Stomach (tissue), 9 donors: ENCODE data around the gene NCS1. TPM values are rescaled to one million over a fixed set of nuclear protein-coding genes. Genes with fewer than 3 reads are reported as not detected.

ENCODE experiments used
- DNase-seq, 2 donors: peaks; one replicate each; pipeline versions ENCODE4 v3.0.0 to v3.0.0-alpha.2; 2013 to 2019
- H3K27ac ChIP-seq, 5 donors: fragments of 200-600 bp in 4 of 5; sonication (generic) in 4 of 5; one replicate each; pipeline ENCODE4 v1.5.1; 2013 to 2019; ENCODE audit warnings: mild to moderate bottlenecking in 1 of 5, moderate library complexity in 1 of 5
- H3K27me3 ChIP-seq, 3 donors: fragments of 200-600 bp; sonication (generic); one replicate each; pipeline ENCODE4 v1.5.1; 2017 to 2019; ENCODE audit warnings: mixed run types in 1 of 3
- H3K36me3 ChIP-seq, 4 donors: fragments of 200-600 bp; sonication (generic); 1 replicate in 3 of 4; 2 replicates in 1 of 4; pipeline ENCODE4 v1.5.1; 2016 to 2019
- H3K4me1 ChIP-seq, 4 donors: fragments of 200-600 bp; sonication (generic); one replicate each; pipeline ENCODE4 v1.5.1; 2016 to 2019
- H3K4me3 ChIP-seq, 4 donors: fragments of 200-600 bp; sonication (generic) in 3 of 4; one replicate each; pipeline ENCODE4 v1.5.1; 2016 to 2019; ENCODE audit warnings: mild to moderate bottlenecking in 1 of 4
- H3K9me3 ChIP-seq, 4 donors: fragments of 200-600 bp; sonication (generic); one replicate each; pipeline ENCODE4 v1.5.1; 2016 to 2019
- EP300 ChIP-seq: sonication (generic); formaldehyde crosslinking; IDR thresholded peaks from one replicate; pipeline ENCODE4 v1.6.1; 2017; ENCODE audit warnings: antibody characterized with exemption
- POLR2A ChIP-seq, 4 donors: fragments of 450-650 bp; IDR thresholded peaks; one replicate each; pipeline ENCODE4 v1.6.1; 2016; ENCODE audit warnings: antibody characterized with exemption in 4 of 4, control low read depth in 2 of 4, mild to moderate bottlenecking in 1 of 4, moderate library complexity in 1 of 4
- POLR2AphosphoS5 ChIP-seq, 3 donors: sonication (generic); formaldehyde crosslinking; IDR thresholded peaks; one replicate each; pipeline ENCODE4 v1.6.1; 2016; ENCODE audit warnings: antibody characterized with exemption in 3 of 3
- WGBS, 5 donors: extraction: QIAGEN DNeasy Blood & Tissue Kit in 3 of 5; methylation state at CpG; one replicate each; pipeline versions ENCODE4 v1.1.5 to v1.1.7; 2013 to 2018; 5-methylcytosine and 5-hydroxymethylcytosine counted together
- intact Hi-C: fragments of 100-400 bp; cut with DNase I; formaldehyde crosslinking; loops from one replicate; pipeline ENCODE4 v1.15.1; 2023; ENCODE audit warnings: low total_unique reads
- polyA plus RNA-seq, 3 donors: library from polyadenylated mRNA; stranded (reverse); fragments of 200-250 nt; gene quantifications; one replicate each; pipeline ENCODE4 v1.2.3, GENCODE V29; 2013
- total RNA-seq, 5 donors: library from RNA; depleted of rRNA; stranded (reverse); fragments of >200 nt; gene quantifications; one replicate each; pipeline versions ENCODE4 v1.1.0 to v1.2.3, GENCODE V29; 2014 to 2016
- TF ChIP-seq, protein P1 (sequence below), 7 experiments: fragments of 450-650 bp in 4 of 7; fragments of 200-600 bp in 3 of 7; sonication (generic) in 3 of 7; IDR thresholded peaks; one replicate each; pipeline ENCODE4 v1.5.1; 2016 to 2019; ENCODE audit warnings: antibody characterized with exemption in 7 of 7, control low read depth in 2 of 7, mild to moderate bottlenecking in 1 of 7
- donor health status: healthy with polysubstance abuse.
- donor health status: Bipolar disorder and iron deficiency.
- donor health status: healthy.

NCS1 gene
- total and polyA plus RNA-seq, 8 donors: 3.2 to 50.0 (median 16.6) TPM

DNA sequence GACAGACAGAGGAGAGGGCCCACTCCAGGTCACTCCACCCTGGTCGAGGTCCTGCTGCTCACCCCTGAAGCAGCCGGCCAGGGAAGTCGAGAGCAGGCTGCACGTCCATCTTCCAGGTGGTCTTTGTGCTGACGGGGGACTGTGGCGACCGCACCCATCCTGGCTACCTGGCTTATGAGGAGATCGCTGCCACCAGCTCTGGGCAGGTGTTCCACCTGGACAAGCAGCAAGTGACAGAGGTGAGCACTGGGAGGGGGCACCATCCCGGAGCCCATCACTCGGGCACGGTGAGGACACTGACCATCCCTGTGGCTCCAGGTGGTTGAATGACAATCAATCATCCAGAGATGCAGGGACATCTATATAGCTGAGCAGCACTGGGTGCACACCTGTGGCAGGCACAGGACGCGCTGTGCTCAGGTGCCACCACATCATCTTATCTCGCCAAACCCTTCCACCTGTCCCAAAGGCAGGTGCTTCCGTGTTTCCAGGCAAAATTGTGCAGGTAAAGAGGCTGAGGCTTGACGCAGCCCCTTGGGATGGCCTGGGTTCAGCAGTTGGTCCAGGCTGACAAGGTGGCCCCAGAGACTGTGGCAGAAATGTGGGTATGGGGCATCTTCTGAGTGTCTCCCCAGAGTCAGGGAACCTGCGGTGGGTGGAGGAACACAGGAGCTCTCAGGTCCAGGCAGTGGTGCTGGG is 114.0 kb downstream of the NCS1 start:
- WGBS, 5 donors: 76 to 86% (median 83%) methylated on average over 9 to 17 of the region's 17 CpGs
- Histone ChIP-seq H3K4me3 (no peak overlapping the region), H3K36me3 (no peaks in the 10 kb centered on the region), H3K4me1 (peaks cover 0 to 32% (median 15%) of the 10 kb centered on the region in 4 donors), H3K27ac (peak overlapping the region in 2 of 5 donors; percentile 12 to 49), H3K27me3 (peaks cover 0 to 54% (median 13%) of the 10 kb centered on the region in 3 donors), H3K9me3 (no peaks in the 10 kb centered on the region)
- TF ChIP-seq EP300: no peak
- TF ChIP-seq POLR2AphosphoS5 (IDR thresholded peaks at IDR 0.05): no peak
- TF ChIP-seq POLR2A (IDR thresholded peaks at IDR 0.05): no peak
- TF ChIP-seq, protein P1, sequence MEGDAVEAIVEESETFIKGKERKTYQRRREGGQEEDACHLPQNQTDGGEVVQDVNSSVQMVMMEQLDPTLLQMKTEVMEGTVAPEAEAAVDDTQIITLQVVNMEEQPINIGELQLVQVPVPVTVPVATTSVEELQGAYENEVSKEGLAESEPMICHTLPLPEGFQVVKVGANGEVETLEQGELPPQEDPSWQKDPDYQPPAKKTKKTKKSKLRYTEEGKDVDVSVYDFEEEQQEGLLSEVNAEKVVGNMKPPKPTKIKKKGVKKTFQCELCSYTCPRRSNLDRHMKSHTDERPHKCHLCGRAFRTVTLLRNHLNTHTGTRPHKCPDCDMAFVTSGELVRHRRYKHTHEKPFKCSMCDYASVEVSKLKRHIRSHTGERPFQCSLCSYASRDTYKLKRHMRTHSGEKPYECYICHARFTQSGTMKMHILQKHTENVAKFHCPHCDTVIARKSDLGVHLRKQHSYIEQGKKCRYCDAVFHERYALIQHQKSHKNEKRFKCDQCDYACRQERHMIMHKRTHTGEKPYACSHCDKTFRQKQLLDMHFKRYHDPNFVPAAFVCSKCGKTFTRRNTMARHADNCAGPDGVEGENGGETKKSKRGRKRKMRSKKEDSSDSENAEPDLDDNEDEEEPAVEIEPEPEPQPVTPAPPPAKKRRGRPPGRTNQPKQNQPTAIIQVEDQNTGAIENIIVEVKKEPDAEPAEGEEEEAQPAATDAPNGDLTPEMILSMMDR (IDR thresholded peaks at IDR 0.05): no peak
- intact Hi-C loops: no loop called here
- DNase-seq: no peak

Other genes with a start within 250 kb of the NCS1 start
- 100 to 1,000 TPM in 1 of 5 donors, 10 to 100 TPM in 4; 52.7 to 129 (median 69.6) TPM for gene FNBP1, start 129.2 kb upstream of the NCS1 start, total RNA-seq
- 10 to 100 TPM in 2 of 3 donors, 1 to 10 TPM in 1; 9.0 to 19.7 (median 10.4) TPM for gene FNBP1, start 129.2 kb upstream of the NCS1 start, polyA plus RNA-seq
- gene GPR107, start 118.5 kb upstream of the NCS1 start, total RNA-seq: 10 to 100 TPM in 4 of 5 donors, 1 to 10 TPM in 1; 5.3 to 37.8 (median 21.4) TPM
- 1 to 10 TPM; 3.4 to 7.9 (median 6.4) TPM for gene GPR107, start 118.5 kb upstream of the NCS1 start, polyA plus RNA-seq
- 10 to 100 TPM in 1 of 5 donors, 1 to 10 TPM in 4; 1.7 to 21.1 (median 7.5) TPM for gene HMCN2, start 93.4 kb downstream of the NCS1 start, total RNA-seq
- gene HMCN2, start 93.4 kb downstream of the NCS1 start, polyA plus RNA-seq: 1 to 10 TPM; 1.1 to 7.3 (median 1.2) TPM